HepG2 (cell line): Measurements from ENCODE around the gene MRGPRF. TPM values are rescaled to one million over a fixed set of nuclear protein-coding genes. Genes with fewer than 3 reads are reported as not detected.

Experiments
- ATAC-seq: fragments of 200-7000 bp; cut with Tn5 transposase; 3 replicates; pipeline ENCODE4 v1.9.1; 2020; ENCODE audit warnings: mild to moderate bottlenecking, moderate library complexity
- BruUV-seq: library from RNA; stranded (reverse); fragments of 400-500 nt; replicated peaks from 2 replicates; lab custom pipeline; 2021; lab: Mats Ljungman, UMichigan
- CTCF ChIA-PET: fragments of 300-600 bp; formaldehyde crosslinking; extraction: SDS; loops from one replicate; lab custom pipeline; 2021; ENCODE audit warnings: low total read pairs, inconsistent platforms, low intra/inter-chr PET ratio; lab: Yijun Ruan, JAX
- POLR2A ChIA-PET: fragments of 350-600 bp; sonication (Branson Sonifier 250); formaldehyde crosslinking; loops from one replicate; lab custom pipeline; 2020; ENCODE audit warnings: antibody characterized with exemption, inconsistent platforms; lab: Yijun Ruan, JAX
- DNase-seq: peaks from one replicate; pipeline ENCODE4 v3.0.0-alpha.2; 2015; ENCODE audit warnings: low spot score
- FAIRE-seq: peaks from 3 replicates; lab custom pipeline; 2011; peaks lifted over from hg19 to GRCh38; lab: Jason Lieb, UNC
- H2AFZ ChIP-seq: one replicate; pipeline ENCODE4 v1.6.1; 2011; ENCODE audit warnings: low read length, inconsistent platforms
- H3K27ac ChIP-seq: fragments of 300-600 bp; 3 replicates; pipeline ENCODE4 v1.8.0; 2011; ENCODE audit warnings: mixed run types, mild to moderate bottlenecking, mixed read lengths, low read length, inconsistent platforms; ENCODE audit not compliant: insufficient read depth; ENCODE audit errors: extremely low read length
- H3K27me3 ChIP-seq, 2 experiments: fragments of 200-600 bp in 1 of 2; 2 replicates in 1 of 2; 3 replicates in 1 of 2; pipeline versions ENCODE4 v1.6.0 to v1.8.0; 2011; ENCODE audit warnings: low read length in 2 of 2, mild to moderate bottlenecking in 2 of 2, moderate library complexity in 2 of 2, inconsistent platforms in 1 of 2; ENCODE audit not compliant: insufficient read depth in 2 of 2, control insufficient read depth in 1 of 2
- H3K36me3 ChIP-seq, 2 experiments: fragments of 200-600 bp in 1 of 2; replicated peaks in 1 of 2; 2 replicates in 1 of 2; 3 replicates in 1 of 2; pipeline versions ENCODE4 v1.5.1 to v1.8.0; 2011; ENCODE audit warnings: low read length in 2 of 2, inconsistent platforms in 1 of 2; ENCODE audit not compliant: insufficient read depth in 2 of 2, control insufficient read depth in 1 of 2
- H3K4me1 ChIP-seq: 2 replicates; pipeline ENCODE4 v1.5.1; 2012; ENCODE audit warnings: low read length, inconsistent platforms; ENCODE audit not compliant: insufficient read depth
- H3K4me2 ChIP-seq: 2 replicates; pipeline ENCODE4 v1.6.0; 2011; ENCODE audit warnings: low read depth, low read length, inconsistent platforms
- H3K4me3 ChIP-seq, 3 experiments: fragments of 200-600 bp in 1 of 3; sonication (generic), shearing (Covaris generic) in 1 of 3; replicated peaks in 1 of 3; 2 replicates each; pipeline ENCODE4 v1.5.1; 2011 to 2016; ENCODE audit warnings: low read length in 3 of 3, inconsistent platforms in 2 of 3, low read depth in 2 of 3, mild to moderate bottlenecking in 2 of 3, control low read depth in 1 of 3, mixed read lengths in 1 of 3; ENCODE audit not compliant: insufficient read depth in 1 of 3
- H3K79me2 ChIP-seq: one replicate; pipeline ENCODE4 v1.6.1; 2011; ENCODE audit warnings: low read length, inconsistent platforms; ENCODE audit not compliant: insufficient read depth
- H3K9ac ChIP-seq: 2 replicates; pipeline ENCODE4 v1.6.0; 2011; ENCODE audit warnings: mild to moderate bottlenecking, low read depth, low read length, inconsistent platforms; ENCODE audit not compliant: insufficient read depth
- H3K9me3 ChIP-seq: 2 replicates; pipeline ENCODE4 v1.5.1; 2012; ENCODE audit warnings: mild to moderate bottlenecking, low read length
- H4K20me1 ChIP-seq: 2 replicates; pipeline ENCODE4 v1.6.0; 2011; ENCODE audit warnings: inconsistent platforms, mild to moderate bottlenecking, low read length, moderate library complexity; ENCODE audit not compliant: insufficient read depth
- ARID2 ChIP-seq: sonication (generic); formaldehyde crosslinking; IDR thresholded peaks from 2 replicates; pipeline ENCODE4 v1.8.1; 2022; ENCODE audit warnings: mild to moderate bottlenecking, missing genetic modification reagents, borderline replicate concordance
- ATF7 ChIP-seq, 2 experiments: fragments of 450-650 bp in 1 of 2; sonication (generic) in 1 of 2; formaldehyde crosslinking in 1 of 2; IDR thresholded peaks; 2 replicates each; pipeline versions ENCODE4 v1.4.0 to v1.6.1; 2016 to 2020; ENCODE audit warnings: antibody characterized with exemption in 1 of 2, mild to moderate bottlenecking in 1 of 2, missing genetic modification reagents in 1 of 2
- BHLHE40 ChIP-seq: IDR thresholded peaks from 2 replicates; pipeline ENCODE4 v1.6.1; 2011; ENCODE audit warnings: low read length, improper control_type of control experiment
- CREB1 ChIP-seq, 2 experiments: fragments of 450-650 bp in 1 of 2; IDR thresholded peaks; 2 replicates each; pipeline ENCODE4 v1.6.1; 2016 to 2017; ENCODE audit warnings: control low read depth in 1 of 2, mild to moderate bottlenecking in 1 of 2, missing compliant biosample characterization in 1 of 2, missing genetic modification characterization in 1 of 2
- JUND ChIP-seq: sonication (generic); formaldehyde crosslinking; IDR thresholded peaks from 2 replicates; pipeline ENCODE4 v1.8.0; 2022; ENCODE audit warnings: mild to moderate bottlenecking, missing genetic modification reagents
- KLF9 ChIP-seq: IDR thresholded peaks from 2 replicates; pipeline ENCODE4 v1.6.1; 2016; ENCODE audit warnings: low read depth
- NFE2L2 ChIP-seq: fragments of 150-350 bp; IDR thresholded peaks from 2 replicates; pipeline ENCODE4 v1.6.1; 2014; ENCODE audit warnings: low read length
- PITX1 ChIP-seq: sonication (generic); formaldehyde crosslinking; IDR thresholded peaks from 2 replicates; pipeline ENCODE4 v1.5.1; 2020; ENCODE audit warnings: mild to moderate bottlenecking, missing genetic modification reagents
- SMAD3 ChIP-seq: sonication (generic); formaldehyde crosslinking; IDR thresholded peaks from 2 replicates; pipeline ENCODE4 v1.4.0; 2020; ENCODE audit warnings: missing genetic modification reagents
- ZBTB1 ChIP-seq: sonication (generic); formaldehyde crosslinking; IDR thresholded peaks from 2 replicates; pipeline ENCODE4 v1.4.0; 2020; ENCODE audit warnings: missing genetic modification reagents, borderline replicate concordance
- ZNF644 ChIP-seq: IDR thresholded peaks from 2 replicates; pipeline ENCODE4 v1.6.1; 2016; ENCODE audit warnings: low read depth
- WGBS: methylation state at CpG from one replicate; pipeline ENCODE4 v1.1.6; 2017; ENCODE audit warnings: low lambda C conversion rate; 5-methylcytosine and 5-hydroxymethylcytosine counted together
- in situ Hi-C: cut with HindIII; loops from 2 replicates; pipeline ENCODE4 v1.10.0; 2017; ENCODE audit warnings: low pct_unique_long_range_greater_than_20kb; ENCODE audit not compliant: extremely low pct_ligation_motif_present
- intact Hi-C: fragments of 100-400 bp; cut with micrococcal nuclease; formaldehyde crosslinking; loops from one replicate; pipeline ENCODE4 v1.10.0; 2022; ENCODE audit not compliant: unreplicated experiment
- polyA plus RNA-seq, 8 experiments: library from polyadenylated mRNA; depleted of rRNA in 3 of 8; stranded (reverse) in 7 of 8; unstranded in 1 of 8; fragments of >200 nt; fragmentation: Illumina TruSeq in 4 of 8; extraction: Trizol in 4 of 8; gene quantifications; 2 replicates each; pipeline versions ENCODE4 v1.2.1 to v1.2.3, GENCODE V29; 2011 to 2016; ENCODE audit warnings: low read depth in 4 of 8, missing spikeins in 1 of 8, mixed read lengths in 1 of 8; ENCODE audit not compliant: insufficient read depth in 1 of 8
- total RNA-seq, 5 experiments: library from RNA; depleted of rRNA; stranded (reverse); fragments of >200 nt; fragmentation: Illumina TruSeq; extraction: Trizol; gene quantifications; 2 replicates each; pipeline ENCODE4 v1.2.3, GENCODE V29; 2016; ENCODE audit warnings: low read depth in 1 of 5
- TF ChIP-seq, protein P1 (sequence below): IDR thresholded peaks from 2 replicates; pipeline ENCODE4 v1.6.1; 2016; ENCODE audit warnings: missing biosample characterization, missing genetic modification reagents, low read depth
- TF ChIP-seq, protein P2 (sequence below), 2 experiments: IDR thresholded peaks; 2 replicates each; pipeline ENCODE4 v1.6.1; 2011 to 2012; ENCODE audit warnings: low read length in 2 of 2, borderline replicate concordance in 1 of 2, low read depth in 1 of 2, mild to moderate bottlenecking in 1 of 2, moderate library complexity in 1 of 2

Gene MRGPRF
- total and polyA plus RNA-seq, 2 of the 13 experiments (the other 11 are each of a cell fraction or from before 2014, with no cell fraction given), result not detected

DNA sequence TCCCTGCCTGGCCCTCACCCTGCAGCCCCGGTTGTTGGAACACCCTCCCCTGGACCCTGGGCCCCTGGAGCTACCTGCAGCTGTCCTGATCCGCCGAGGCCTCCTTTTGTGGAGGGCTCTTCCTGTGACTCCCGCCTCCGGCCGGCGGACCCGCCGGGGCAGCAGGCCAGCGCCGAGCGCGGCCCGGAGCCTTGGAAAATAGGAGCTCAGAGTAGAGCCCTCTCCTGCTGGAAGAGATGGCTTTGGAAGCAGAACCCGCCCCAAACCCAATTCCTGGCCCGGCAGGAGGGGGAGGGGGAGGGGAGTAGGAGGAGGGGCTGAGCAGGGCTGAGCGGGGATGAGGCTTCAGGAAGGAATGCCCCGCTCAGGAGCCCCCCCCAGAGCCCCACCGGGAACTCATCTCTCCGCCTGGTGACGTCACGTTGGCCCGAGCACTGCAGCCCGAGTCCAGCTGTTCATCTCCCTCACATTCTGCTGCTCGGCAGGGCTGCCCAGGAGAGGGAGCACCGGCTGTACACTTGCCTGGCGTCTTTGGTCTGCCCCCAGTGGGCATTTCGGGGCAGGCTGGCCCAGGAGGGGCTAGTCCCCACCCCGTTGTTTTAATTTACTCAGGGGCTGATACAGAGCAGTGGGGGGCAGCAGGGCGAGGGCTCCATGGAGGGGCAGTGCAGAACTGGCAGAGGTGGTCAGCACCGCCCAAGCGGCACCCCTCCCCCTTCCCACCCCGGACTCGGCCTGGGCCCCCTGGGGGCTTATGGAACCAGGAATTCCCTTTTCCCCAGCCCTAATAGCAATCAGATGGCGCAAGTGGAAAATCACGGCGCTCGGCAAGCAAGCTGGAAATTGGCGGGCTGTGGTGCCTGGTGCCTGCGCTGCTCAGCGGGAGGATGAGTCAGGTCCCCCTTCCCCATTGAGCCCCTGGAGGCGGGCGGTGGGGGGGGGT lies at the start of gene MRGPRF (continued):
- no peak for TF ChIP-seq ZBTB1 (CRISPR knock-in tag)
- no peak for TF ChIP-seq ZNF644
- no peak for TF ChIP-seq NFE2L2
- TF ChIP-seq ATF7 (IDR thresholded peaks at IDR 0.05), result peak; percentile 52
- TF ChIP-seq ATF7 (CRISPR knock-in tag; IDR thresholded peaks at IDR 0.05), result no peak
- TF ChIP-seq, protein P1, sequence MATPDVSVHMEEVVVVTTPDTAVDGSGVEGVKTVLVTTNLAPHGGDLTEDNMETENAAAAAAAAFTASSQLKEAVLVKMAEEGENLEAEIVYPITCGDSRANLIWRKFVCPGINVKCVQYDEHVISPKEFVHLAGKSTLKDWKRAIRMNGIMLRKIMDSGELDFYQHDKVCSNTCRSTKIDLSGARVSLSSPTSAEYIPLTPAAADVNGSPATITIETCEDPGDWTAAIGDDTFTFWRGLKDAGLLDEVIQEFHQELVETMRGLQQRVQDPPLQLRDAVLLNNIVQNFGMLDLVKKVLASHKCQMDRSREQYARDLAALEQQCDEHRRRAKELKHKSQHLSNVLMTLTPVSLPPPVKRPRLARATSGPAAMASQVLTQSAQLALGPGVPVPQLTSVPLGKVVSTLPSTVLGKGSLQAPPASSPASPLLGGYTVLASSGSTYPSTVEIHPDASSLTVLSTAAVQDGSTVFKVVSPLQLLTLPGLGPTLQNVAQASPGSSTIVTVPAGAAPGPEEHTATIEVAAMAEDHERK (CRISPR knock-in tag), result no peak
- no peak for TF ChIP-seq JUND (CRISPR knock-in tag)
- TF ChIP-seq CREB1 (IDR thresholded peaks at IDR 0.05), result peak; percentile 94
- TF ChIP-seq CREB1 (CRISPR knock-in tag; IDR thresholded peaks at IDR 0.05), result no peak
- no peak for TF ChIP-seq ARID2 (CRISPR knock-in tag)

DNA sequence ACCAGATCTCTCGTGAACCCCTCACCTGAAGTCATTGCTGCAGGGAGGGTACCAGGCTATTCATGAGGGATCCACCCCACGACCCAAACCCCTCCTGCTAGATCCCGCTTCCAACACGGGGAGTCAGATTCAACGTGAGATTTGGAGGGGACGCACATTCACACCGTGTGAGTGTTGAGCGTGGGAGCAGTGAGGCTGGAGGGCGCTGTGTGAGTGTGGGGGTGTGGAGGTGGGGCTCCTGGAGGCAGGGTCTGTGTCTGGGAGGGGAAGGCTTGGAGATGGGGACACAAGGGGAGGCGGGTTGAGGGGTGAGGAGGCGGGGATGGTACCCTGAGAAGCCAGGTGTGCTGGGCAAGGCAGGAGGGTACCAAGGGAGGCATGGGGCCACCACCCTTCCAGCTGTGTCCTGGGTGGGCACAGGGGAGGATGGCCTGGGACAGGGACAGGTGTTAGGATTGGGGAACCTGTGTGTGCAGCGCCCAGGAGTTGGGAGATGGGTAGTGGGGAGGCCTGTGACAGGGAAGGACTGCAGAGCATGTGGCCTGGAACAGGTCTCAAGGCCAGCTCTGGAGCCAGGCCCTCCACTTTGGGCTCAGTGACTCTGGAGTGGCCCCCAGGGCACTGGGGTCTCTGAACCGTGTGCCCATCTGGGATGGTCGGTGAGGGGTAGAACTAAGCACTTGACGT lies 49.3 kb upstream of the MRGPRF start:
- in situ Hi-C loops, result no loop called here
- TF ChIP-seq BHLHE40 (no peak), PITX1 (CRISPR knock-in tag) (no peak), KLF9 (CRISPR knock-in tag) (no peak), SMAD3 (no peak)
- TF ChIP-seq, protein P2, sequence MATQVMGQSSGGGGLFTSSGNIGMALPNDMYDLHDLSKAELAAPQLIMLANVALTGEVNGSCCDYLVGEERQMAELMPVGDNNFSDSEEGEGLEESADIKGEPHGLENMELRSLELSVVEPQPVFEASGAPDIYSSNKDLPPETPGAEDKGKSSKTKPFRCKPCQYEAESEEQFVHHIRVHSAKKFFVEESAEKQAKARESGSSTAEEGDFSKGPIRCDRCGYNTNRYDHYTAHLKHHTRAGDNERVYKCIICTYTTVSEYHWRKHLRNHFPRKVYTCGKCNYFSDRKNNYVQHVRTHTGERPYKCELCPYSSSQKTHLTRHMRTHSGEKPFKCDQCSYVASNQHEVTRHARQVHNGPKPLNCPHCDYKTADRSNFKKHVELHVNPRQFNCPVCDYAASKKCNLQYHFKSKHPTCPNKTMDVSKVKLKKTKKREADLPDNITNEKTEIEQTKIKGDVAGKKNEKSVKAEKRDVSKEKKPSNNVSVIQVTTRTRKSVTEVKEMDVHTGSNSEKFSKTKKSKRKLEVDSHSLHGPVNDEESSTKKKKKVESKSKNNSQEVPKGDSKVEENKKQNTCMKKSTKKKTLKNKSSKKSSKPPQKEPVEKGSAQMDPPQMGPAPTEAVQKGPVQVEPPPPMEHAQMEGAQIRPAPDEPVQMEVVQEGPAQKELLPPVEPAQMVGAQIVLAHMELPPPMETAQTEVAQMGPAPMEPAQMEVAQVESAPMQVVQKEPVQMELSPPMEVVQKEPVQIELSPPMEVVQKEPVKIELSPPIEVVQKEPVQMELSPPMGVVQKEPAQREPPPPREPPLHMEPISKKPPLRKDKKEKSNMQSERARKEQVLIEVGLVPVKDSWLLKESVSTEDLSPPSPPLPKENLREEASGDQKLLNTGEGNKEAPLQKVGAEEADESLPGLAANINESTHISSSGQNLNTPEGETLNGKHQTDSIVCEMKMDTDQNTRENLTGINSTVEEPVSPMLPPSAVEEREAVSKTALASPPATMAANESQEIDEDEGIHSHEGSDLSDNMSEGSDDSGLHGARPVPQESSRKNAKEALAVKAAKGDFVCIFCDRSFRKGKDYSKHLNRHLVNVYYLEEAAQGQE (IDR thresholded peaks at IDR 0.05; ENCODE audit: borderline replicate concordance in 1 of 2, low read depth in 1 of 2, low read length in 2 of 2), result no peak

More for the DNA sequence above, 49.3 kb upstream of the MRGPRF start:
- H3K36me3 ChIP-seq, result peaks cover 7 to 8% of the 10 kb centered on the region in 2 experiments; a peak in 3 of 5 replicates
- 88% methylated on average over 15 of the region's 15 CpGs for WGBS
- no peak overlapping the region for H3K4me2 ChIP-seq
- no peak overlapping the region for H3K27ac ChIP-seq
- BruUV-seq, result no TSS peak
- H3K4me3 ChIP-seq, result no peak overlapping the region
- ATAC-seq (no peak), DNase-seq (no peak), FAIRE-seq (no peak)
- H4K20me1 ChIP-seq, result peaks cover 5% of the 10 kb centered on the region; the same call in 1 of the 2 replicates
- no peaks in the 10 kb centered on the region for H3K27me3 ChIP-seq
- H3K9ac ChIP-seq, result no peak overlapping the region
- no peaks in the 10 kb centered on the region for H3K79me2 ChIP-seq
- POLR2A ChIA-PET, result no interaction called here
- H3K9me3 ChIP-seq, result no peaks in the 10 kb centered on the region
- intact Hi-C loops, result no loop called here
- CTCF ChIA-PET, result no interaction called here
- no peaks in the 10 kb centered on the region for H3K4me1 ChIP-seq
- no peak overlapping the region for H2AFZ ChIP-seq
